Esophagus squamous epithelium (tissue), 5 donors: Measurements from ENCODE around the gene ARHGAP26. TPM values are rescaled to one million over a fixed set of nuclear protein-coding genes. Genes with fewer than 3 reads are reported as not detected.

Experiments used
- DNase-seq: peaks from one replicate; lab custom pipeline; 2025; lab: John Stamatoyannopoulos, UW
- H3K27ac ChIP-seq, 4 donors: fragments of 200-600 bp; sonication (generic); one replicate each; pipeline ENCODE4 v1.5.1; 2016 to 2019; ENCODE audit warnings: mild to moderate bottlenecking in 1 of 4
- H3K27me3 ChIP-seq, 4 donors: fragments of 200-600 bp; sonication (generic); 1 replicate in 3 of 4; 2 replicates in 1 of 4; pipeline versions ENCODE4 v1.5.1 to v1.6.0; 2017 to 2021; ENCODE audit warnings: antibody characterized with exemption in 1 of 4
- H3K36me3 ChIP-seq, 3 donors: fragments of 200-600 bp; sonication (generic); one replicate each; pipeline ENCODE4 v1.5.1; 2016 to 2019
- H3K4me1 ChIP-seq, 3 donors: fragments of 200-600 bp; sonication (generic); one replicate each; pipeline ENCODE4 v1.5.1; 2017 to 2019
- H3K4me3 ChIP-seq, 4 donors: fragments of 200-600 bp; sonication (generic); 1 replicate in 3 of 4; 2 replicates in 1 of 4; pipeline ENCODE4 v1.5.1; 2016 to 2019; ENCODE audit warnings: mild to moderate bottlenecking in 2 of 4, moderate library complexity in 1 of 4
- H3K9me3 ChIP-seq, 3 donors: fragments of 200-600 bp; sonication (generic); one replicate each; pipeline ENCODE4 v1.5.1; 2016 to 2019
- POLR2A ChIP-seq, 4 donors: fragments of 450-650 bp; IDR thresholded peaks; one replicate each; pipeline ENCODE4 v1.6.1; 2017; ENCODE audit warnings: antibody characterized with exemption in 4 of 4, mild to moderate bottlenecking in 4 of 4, moderate library complexity in 3 of 4
- WGBS, 2 donors: methylation state at CpG; one replicate each; pipeline ENCODE4 v1.1.5; 2018; 5-methylcytosine and 5-hydroxymethylcytosine counted together
- intact Hi-C: fragments of 100-400 bp; cut with DNase I; formaldehyde crosslinking; loops from one replicate; pipeline ENCODE4 v1.15.0; 2022
- total RNA-seq, 4 donors: library from RNA; depleted of rRNA; stranded (reverse); fragments of >200 nt; gene quantifications; one replicate each; pipeline ENCODE4 v1.1.0, GENCODE V29; 2016
- TF ChIP-seq, protein P1 (sequence below), 6 experiments: fragments of 450-650 bp in 4 of 6; fragments of 200-600 bp in 2 of 6; sonication (generic) in 2 of 6; IDR thresholded peaks; one replicate each; pipeline ENCODE4 v1.5.1; 2016 to 2019; ENCODE audit warnings: antibody characterized with exemption in 6 of 6, mild to moderate bottlenecking in 4 of 6, moderate library complexity in 4 of 6
- donor health status: DM: yes; HTN: yes; CAD: no.

Gene ARHGAP26
- total RNA-seq, 4 donors from 2014 or later: 4.4 to 18.7 (median 15.4) TPM

- H3K27ac ChIP-seq: no peak overlapping the region
- peaks cover 5 to 51% (median 28%) of the 10 kb centered on the region in 3 donors for H3K4me1 ChIP-seq
- WGBS, 2 donors: 82 to 96% methylated on average over 5 to 6 of the region's 6 CpGs
- no peaks in the 10 kb centered on the region for H3K36me3 ChIP-seq
- intact Hi-C loops: no loop called here
- H3K27me3 ChIP-seq: no peaks in the 10 kb centered on the region
- no peak overlapping the region for H3K4me3 ChIP-seq
- H3K9me3 ChIP-seq: no peaks in the 10 kb centered on the region
- TF ChIP-seq POLR2A (IDR thresholded peaks at IDR 0.05): no peak
- TF ChIP-seq, protein P1, sequence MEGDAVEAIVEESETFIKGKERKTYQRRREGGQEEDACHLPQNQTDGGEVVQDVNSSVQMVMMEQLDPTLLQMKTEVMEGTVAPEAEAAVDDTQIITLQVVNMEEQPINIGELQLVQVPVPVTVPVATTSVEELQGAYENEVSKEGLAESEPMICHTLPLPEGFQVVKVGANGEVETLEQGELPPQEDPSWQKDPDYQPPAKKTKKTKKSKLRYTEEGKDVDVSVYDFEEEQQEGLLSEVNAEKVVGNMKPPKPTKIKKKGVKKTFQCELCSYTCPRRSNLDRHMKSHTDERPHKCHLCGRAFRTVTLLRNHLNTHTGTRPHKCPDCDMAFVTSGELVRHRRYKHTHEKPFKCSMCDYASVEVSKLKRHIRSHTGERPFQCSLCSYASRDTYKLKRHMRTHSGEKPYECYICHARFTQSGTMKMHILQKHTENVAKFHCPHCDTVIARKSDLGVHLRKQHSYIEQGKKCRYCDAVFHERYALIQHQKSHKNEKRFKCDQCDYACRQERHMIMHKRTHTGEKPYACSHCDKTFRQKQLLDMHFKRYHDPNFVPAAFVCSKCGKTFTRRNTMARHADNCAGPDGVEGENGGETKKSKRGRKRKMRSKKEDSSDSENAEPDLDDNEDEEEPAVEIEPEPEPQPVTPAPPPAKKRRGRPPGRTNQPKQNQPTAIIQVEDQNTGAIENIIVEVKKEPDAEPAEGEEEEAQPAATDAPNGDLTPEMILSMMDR (IDR thresholded peaks at IDR 0.05): no peak
- DNase-seq: no peak
Measured at GRCh38 chr5:142856269-142856782, 86.1 kb downstream of the ARHGAP26 start.

DNA sequence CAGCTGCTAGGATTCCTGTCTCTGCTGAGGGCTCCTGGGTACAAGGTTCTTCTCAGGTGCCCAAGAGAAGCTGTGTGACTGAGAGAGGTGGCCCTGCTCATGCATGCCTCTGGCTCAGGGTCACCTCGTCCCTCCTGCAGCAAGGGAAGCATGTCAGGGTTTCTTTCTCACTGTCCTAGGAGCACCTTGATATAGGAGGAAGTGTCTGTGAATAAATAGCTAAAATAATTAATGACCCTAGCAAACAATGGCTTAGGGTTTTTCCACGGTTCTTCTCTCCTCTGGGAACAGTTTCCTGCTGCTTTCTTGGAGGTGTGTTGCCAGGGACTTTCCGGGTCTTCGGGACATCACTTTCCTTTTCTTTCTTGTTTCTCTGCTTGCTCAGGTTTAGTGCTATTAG, 87.2 kb downstream of the ARHGAP26 start:
- Histone ChIP-seq H3K27me3 (no peaks in the 10 kb centered on the region), H3K4me1 (peaks cover 5 to 60% (median 37%) of the 10 kb centered on the region in 3 donors), H3K36me3 (no peaks in the 10 kb centered on the region), H3K9me3 (no peaks in the 10 kb centered on the region), H3K27ac (peak overlapping the region in 3 of 4 donors; percentile 17 to 51 (median 45)), H3K4me3 (no peak overlapping the region)
- intact Hi-C loops: no loop called here
- DNase-seq: no peak
- TF ChIP-seq, protein P1 (IDR thresholded peaks at IDR 0.05): no peak
- no peak for TF ChIP-seq POLR2A (IDR thresholded peaks at IDR 0.05)
- WGBS, 2 donors: 17 to 23% methylated on average over 4 of the region's 4 CpGs

DNA sequence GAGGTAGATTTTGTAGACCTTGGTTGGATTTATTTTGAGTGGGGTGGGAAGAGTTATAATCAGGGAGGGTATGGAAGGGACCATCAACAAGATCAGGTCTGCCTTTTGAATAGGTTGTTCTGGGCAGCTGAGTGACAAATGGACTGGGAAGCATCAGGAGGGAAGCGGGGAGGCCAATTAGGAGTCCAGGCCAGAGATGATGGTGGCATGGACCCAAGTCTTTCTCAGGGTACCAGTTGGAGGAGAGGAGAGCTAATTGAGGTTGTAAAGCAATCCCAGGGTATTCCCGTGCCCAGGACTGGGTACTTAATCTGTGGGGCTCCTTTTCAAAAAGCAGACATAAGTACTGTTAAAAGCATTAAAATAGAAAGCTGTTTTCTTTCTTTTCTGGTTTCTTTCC, 88.9 kb downstream of the ARHGAP26 start:
- Histone ChIP-seq H3K36me3 (no peaks in the 10 kb centered on the region), H3K4me1 (peaks cover 5 to 69% (median 43%) of the 10 kb centered on the region in 3 donors), H3K4me3 (no peak overlapping the region), H3K27me3 (no peaks in the 10 kb centered on the region), H3K27ac (peak overlapping the region in 1 of 4 donors; percentile 38), H3K9me3 (no peaks in the 10 kb centered on the region)
- no peak for TF ChIP-seq POLR2A (IDR thresholded peaks at IDR 0.05)
- TF ChIP-seq, protein P1 (IDR thresholded peaks at IDR 0.05): no peak
- DNase-seq: no peak
- intact Hi-C loops: no loop called here
- 83 to 94% methylated on average over 2 of the region's 2 CpGs for WGBS, 2 donors

DNA sequence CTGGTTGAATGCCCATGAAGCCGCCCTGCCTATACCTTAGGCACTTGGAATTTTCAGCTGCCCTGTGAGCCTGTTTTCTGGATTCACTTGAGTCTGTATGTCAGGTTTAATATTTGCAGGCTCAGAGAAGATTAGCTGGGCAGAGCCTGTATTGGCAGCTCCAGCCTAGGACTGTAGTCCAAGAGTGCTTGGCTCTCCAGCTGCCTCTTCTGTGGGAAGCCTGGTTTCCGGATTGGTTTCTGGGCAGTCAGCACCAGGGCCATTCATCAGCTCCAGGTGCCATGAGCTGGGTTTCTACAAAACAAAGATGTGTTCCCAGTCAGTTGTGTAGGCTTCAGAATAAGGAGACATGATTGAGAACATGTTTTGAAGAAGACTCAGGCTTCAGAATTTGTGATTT, 90.1 kb downstream of the ARHGAP26 start:
- H3K4me1 ChIP-seq: peaks cover 5 to 82% (median 51%) of the 10 kb centered on the region in 3 donors
- no peaks in the 10 kb centered on the region for H3K9me3 ChIP-seq
- DNase-seq: no peak
- H3K27me3 ChIP-seq: no peaks in the 10 kb centered on the region
- H3K36me3 ChIP-seq: no peaks in the 10 kb centered on the region
- WGBS, 2 donors: 60 to 65% methylated on average over 1 to 2 of the region's 2 CpGs
- intact Hi-C loops: no loop called here
- peak overlapping the region in 3 of 4 donors; percentile 36 to 58 (median 57) for H3K27ac ChIP-seq
- TF ChIP-seq, protein P1 (IDR thresholded peaks at IDR 0.05): no peak
- no peak for TF ChIP-seq POLR2A (IDR thresholded peaks at IDR 0.05)
- no peak overlapping the region for H3K4me3 ChIP-seq

GRCh38 chr5:142861011-142861410, 90.8 kb downstream of the ARHGAP26 start:
- Histone ChIP-seq H3K27me3 (no peaks in the 10 kb centered on the region), H3K9me3 (no peaks in the 10 kb centered on the region), H3K4me3 (no peak overlapping the region), H3K4me1 (peaks cover 5 to 89% (median 51%) of the 10 kb centered on the region in 3 donors), H3K27ac (peak overlapping the region; percentile 36 to 58 (median 54)), H3K36me3 (no peaks in the 10 kb centered on the region)
- WGBS, 2 donors: 26 to 46% methylated on average over 5 to 7 of the region's 7 CpGs
- DNase-seq: no peak
- no peak for TF ChIP-seq POLR2A (IDR thresholded peaks at IDR 0.05)
- TF ChIP-seq, protein P1 (IDR thresholded peaks at IDR 0.05): no peak
- intact Hi-C loops: no loop called here
